Measurements from ENCODE around the gene SMG6. TPM values are rescaled to one million over a fixed set of nuclear protein-coding genes. Genes with fewer than 3 reads are reported as not detected.

SMG6 gene
- total and polyA plus RNA-seq, 2 of the 13 experiments (the other 11 are each of a cell fraction or from before 2014, with no cell fraction given), result 4.6 to 14.6 TPM

DNA sequence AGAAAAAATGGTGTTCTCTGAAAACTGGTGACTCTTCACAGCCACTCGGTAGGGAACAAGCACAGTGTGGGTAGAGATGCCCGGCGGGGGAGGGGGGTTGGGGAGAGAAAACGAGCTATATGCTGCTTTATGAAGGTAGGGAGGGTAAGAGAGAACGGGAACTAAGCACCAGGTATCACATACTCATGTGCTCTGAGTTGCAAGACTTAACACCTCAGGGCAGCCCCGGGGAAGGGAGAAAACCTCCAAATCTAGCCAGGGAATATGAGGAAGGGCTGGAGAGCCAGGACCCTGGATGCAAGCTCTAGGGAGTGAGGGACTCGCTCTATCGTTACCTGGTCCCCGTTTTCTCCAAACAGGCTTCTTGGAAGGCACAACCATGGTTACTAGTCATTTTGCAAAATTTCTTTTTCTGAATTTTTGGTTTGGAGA, 213.4 kb downstream of the SMG6 start (continued):
- TF ChIP-seq ZNF318 (CRISPR knock-in tag; IDR thresholded peaks at IDR 0.05) (no peak), ZNF18 (CRISPR knock-in tag; IDR thresholded peaks at IDR 0.05; ENCODE audit: insufficient replicate concordance) (no peak)

GRCh38 chr17:2089021-2089422, 214.6 kb downstream of the SMG6 start:
- in situ Hi-C loops (cut with HindIII; ENCODE audit: extremely low pct_ligation_motif_present, low pct_unique_long_range_greater_than_20kb) (no loop called here), intact Hi-C loops (cut with micrococcal nuclease; ENCODE audit: unreplicated experiment) (no loop called here)
- H3K9me3 ChIP-seq (ENCODE audit: low read length), result no peaks in the 10 kb centered on the region
- peaks cover 0 to 15% of the 10 kb centered on the region in 2 experiments; a peak in 4 of 5 replicates for H3K36me3 ChIP-seq (replicated peaks in 1 of 2; ENCODE audit: control insufficient read depth in 1 of 2, insufficient read depth in 2 of 2, low read length in 2 of 2)
- peaks cover 37% of the 10 kb centered on the region for H3K4me1 ChIP-seq (ENCODE audit: insufficient read depth, low read length)
- H4K20me1 ChIP-seq (ENCODE audit: insufficient read depth, low read length), result no peaks in the 10 kb centered on the region
- no peak overlapping the region for H3K27ac ChIP-seq (ENCODE audit: extremely low read length, insufficient read depth, low read length)
- H3K79me2 ChIP-seq (ENCODE audit: insufficient read depth, low read length), result no peaks in the 10 kb centered on the region
- no peak overlapping the region for H3K4me2 ChIP-seq (ENCODE audit: low read depth, low read length)
- H3K27me3 ChIP-seq (ENCODE audit: control insufficient read depth in 1 of 2, insufficient read depth in 2 of 2, low read length in 2 of 2), result no peaks in the 10 kb centered on the region
- ATAC-seq (no peak), FAIRE-seq (no peak), DNase-seq (ENCODE audit: low spot score) (no peak)
- ChIA-PET POLR2A (no interaction called here), CTCF (ENCODE audit: low intra/inter-chr PET ratio, low total read pairs) (no interaction called here)
- WGBS (ENCODE audit: low lambda C conversion rate), result 99% methylated on average over 8 of the region's 8 CpGs
- H3K4me3 ChIP-seq (replicated peaks in 1 of 3; ENCODE audit: insufficient read depth in 1 of 3, low read depth in 2 of 3, low read length in 3 of 3), result no peak overlapping the region
- no peak overlapping the region for H2AFZ ChIP-seq (ENCODE audit: low read length)
- BruUV-seq (replicated peaks), result no TSS peak
- H3K9ac ChIP-seq (ENCODE audit: insufficient read depth, low read depth, low read length), result no peak overlapping the region
- TF ChIP-seq ZNF264 (CRISPR knock-in tag; IDR thresholded peaks at IDR 0.05), result no peak
- no peak for TF ChIP-seq ZNF800 (CRISPR knock-in tag; IDR thresholded peaks at IDR 0.05)
- no peak for TF ChIP-seq NONO (IDR thresholded peaks at IDR 0.05)
- TF ChIP-seq NONO (CRISPR knock-in tag; conservative IDR thresholded peaks at IDR 0.05), result no peak

Data from HepG2 (cell line).